DOHH2 (cell line): ENCODE measurements around the gene GNG12.

Experiments used
- H3F3A ChIP-seq: fragments of 200-600 bp; sonication (generic), shearing (Covaris generic); 2 replicates; pipeline ENCODE4 v1.6.0; 2016; ENCODE audit warnings: antibody characterized with exemption, mild to moderate bottlenecking; ENCODE audit not compliant: control insufficient read depth, insufficient read depth
- H3K27ac ChIP-seq: fragments of 200-600 bp; sonication (generic); 2 replicates; pipeline ENCODE4 v1.5.1; 2014; ENCODE audit warnings: low read depth, mild to moderate bottlenecking, low read length, moderate library complexity
- H3K27me3 ChIP-seq: fragments of 200-600 bp; sonication (generic); 2 replicates; pipeline ENCODE4 v1.6.1; 2014; ENCODE audit warnings: mild to moderate bottlenecking, low read length, mixed read lengths; ENCODE audit not compliant: control insufficient read depth
- H3K36me3 ChIP-seq: fragments of 200-600 bp; sonication (generic); 2 replicates; pipeline ENCODE4 v1.6.1; 2014; ENCODE audit warnings: mild to moderate bottlenecking, low read length, moderate library complexity, mixed read lengths; ENCODE audit not compliant: control insufficient read depth
- H3K4me1 ChIP-seq: fragments of 200-600 bp; sonication (generic); 2 replicates; pipeline ENCODE4 v1.6.1; 2014; ENCODE audit warnings: mild to moderate bottlenecking, low read length, mixed read lengths; ENCODE audit not compliant: control insufficient read depth
- H3K4me2 ChIP-seq: fragments of 200-600 bp; sonication (generic); 2 replicates; pipeline ENCODE4 v1.6.0; 2014; ENCODE audit warnings: mild to moderate bottlenecking, low read length, moderate library complexity
- H3K4me3 ChIP-seq: fragments of 200-600 bp; sonication (generic); 2 replicates; pipeline ENCODE4 v1.5.1; 2014; ENCODE audit warnings: mild to moderate bottlenecking, low read length, mixed read lengths
- H3K79me2 ChIP-seq: fragments of 200-600 bp; sonication (generic); 2 replicates; pipeline ENCODE4 v1.6.1; 2014; ENCODE audit warnings: mild to moderate bottlenecking, low read length, mixed read lengths; ENCODE audit not compliant: control insufficient read depth
- H3K9me2 ChIP-seq: fragments of 200-600 bp; sonication (generic); replicated peaks from 2 replicates; pipeline ENCODE4 v1.6.1; 2014; ENCODE audit warnings: mild to moderate bottlenecking, low read length, mixed read lengths; ENCODE audit not compliant: control insufficient read depth
- H3K9me3 ChIP-seq: fragments of 200-600 bp; sonication (generic); 2 replicates; pipeline ENCODE4 v1.6.1; 2014; ENCODE audit warnings: antibody characterized with exemption, low read length, mixed read lengths; ENCODE audit not compliant: control insufficient read depth, insufficient read depth
- H4K20me1 ChIP-seq: fragments of 200-600 bp; sonication (generic); 2 replicates; pipeline ENCODE4 v1.6.0; 2014; ENCODE audit warnings: low read depth, mild to moderate bottlenecking, antibody characterized with exemption, low read length, moderate library complexity; ENCODE audit not compliant: control insufficient read depth, insufficient read depth
- EZH2phosphoT487 ChIP-seq: fragments of 200-600 bp; sonication (generic); IDR thresholded peaks from 2 replicates; pipeline ENCODE4 v1.6.1; 2017; ENCODE audit warnings: borderline replicate concordance, mild to moderate bottlenecking, antibody characterized with exemption, low read length, moderate library complexity, mixed read lengths
- TF ChIP-seq, protein P1 (sequence below): fragments of 200-600 bp; sonication (generic); IDR thresholded peaks from one replicate; pipeline ENCODE4 v1.5.1; 2014; ENCODE audit warnings: antibody characterized with exemption, mild to moderate bottlenecking, low read depth, low read length; ENCODE audit not compliant: poor library complexity, severe bottlenecking

Gene GNG12

DNA sequence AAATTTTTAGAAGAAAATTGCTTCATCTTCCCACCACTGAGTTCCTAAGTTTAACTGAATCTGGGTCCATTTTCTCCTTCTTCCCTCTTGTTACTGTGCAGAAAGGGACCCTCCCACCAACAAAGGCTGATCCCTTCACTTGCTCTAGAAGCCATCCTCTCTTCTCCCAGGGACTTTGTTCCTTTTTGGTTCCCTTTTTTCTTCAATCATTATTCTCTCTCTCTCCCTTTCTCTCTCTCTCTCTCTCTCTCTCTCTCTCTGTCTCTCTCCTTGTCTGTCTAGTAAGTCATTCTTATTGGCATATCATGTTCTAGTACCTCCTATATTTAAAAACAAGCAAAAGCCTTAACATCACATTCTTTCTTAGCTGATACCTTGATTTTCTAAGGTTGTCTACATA, 180.0 kb downstream of the GNG12 start:
- H3K9me2 ChIP-seq, result no peaks in the 10 kb centered on the region
- no peak overlapping the region for H3K27ac ChIP-seq
- TF ChIP-seq, protein P1, sequence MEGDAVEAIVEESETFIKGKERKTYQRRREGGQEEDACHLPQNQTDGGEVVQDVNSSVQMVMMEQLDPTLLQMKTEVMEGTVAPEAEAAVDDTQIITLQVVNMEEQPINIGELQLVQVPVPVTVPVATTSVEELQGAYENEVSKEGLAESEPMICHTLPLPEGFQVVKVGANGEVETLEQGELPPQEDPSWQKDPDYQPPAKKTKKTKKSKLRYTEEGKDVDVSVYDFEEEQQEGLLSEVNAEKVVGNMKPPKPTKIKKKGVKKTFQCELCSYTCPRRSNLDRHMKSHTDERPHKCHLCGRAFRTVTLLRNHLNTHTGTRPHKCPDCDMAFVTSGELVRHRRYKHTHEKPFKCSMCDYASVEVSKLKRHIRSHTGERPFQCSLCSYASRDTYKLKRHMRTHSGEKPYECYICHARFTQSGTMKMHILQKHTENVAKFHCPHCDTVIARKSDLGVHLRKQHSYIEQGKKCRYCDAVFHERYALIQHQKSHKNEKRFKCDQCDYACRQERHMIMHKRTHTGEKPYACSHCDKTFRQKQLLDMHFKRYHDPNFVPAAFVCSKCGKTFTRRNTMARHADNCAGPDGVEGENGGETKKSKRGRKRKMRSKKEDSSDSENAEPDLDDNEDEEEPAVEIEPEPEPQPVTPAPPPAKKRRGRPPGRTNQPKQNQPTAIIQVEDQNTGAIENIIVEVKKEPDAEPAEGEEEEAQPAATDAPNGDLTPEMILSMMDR, result no peak
- TF ChIP-seq EZH2phosphoT487, result no peak
- H3K79me2 ChIP-seq, result no peaks in the 10 kb centered on the region
- H3F3A ChIP-seq, result no peaks in the 10 kb centered on the region
- H3K9me3 ChIP-seq, result no peaks in the 10 kb centered on the region
- no peak overlapping the region for H3K4me3 ChIP-seq
- H3K4me1 ChIP-seq, result no peaks in the 10 kb centered on the region
- no peaks in the 10 kb centered on the region for H3K36me3 ChIP-seq
- H3K4me2 ChIP-seq, result no peak overlapping the region
- no peaks in the 10 kb centered on the region for H4K20me1 ChIP-seq
- peaks cover 7% of the 10 kb centered on the region for H3K27me3 ChIP-seq

DNA sequence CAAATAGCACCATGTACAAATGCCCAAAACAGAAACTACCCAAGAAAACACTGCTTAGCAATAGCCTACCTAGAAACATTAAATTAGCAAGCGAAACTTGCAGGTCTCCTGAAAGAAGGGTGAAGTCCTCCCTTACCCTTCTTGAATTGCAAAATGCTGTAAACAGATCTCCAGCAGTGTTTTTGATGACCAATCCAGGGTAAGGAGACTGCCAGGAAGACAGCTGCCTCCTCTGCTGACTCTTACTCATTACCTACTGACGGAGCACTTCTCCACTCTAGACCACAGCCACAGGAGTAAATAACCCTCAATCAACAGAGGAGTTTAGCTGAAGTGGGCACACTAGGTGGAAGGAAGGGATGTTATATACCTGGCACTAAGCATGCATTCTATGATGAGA, 180.5 kb downstream of the GNG12 start:
- Histone ChIP-seq H3K36me3 (no peaks in the 10 kb centered on the region), H3K27me3 (peaks cover 7% of the 10 kb centered on the region; the same call in 1 of the 2 replicates), H3K9me3 (no peaks in the 10 kb centered on the region), H4K20me1 (no peaks in the 10 kb centered on the region), H3K4me2 (no peak overlapping the region), H3K9me2 (no peaks in the 10 kb centered on the region), H3K4me3 (no peak overlapping the region), H3K4me1 (no peaks in the 10 kb centered on the region), H3K79me2 (no peaks in the 10 kb centered on the region), H3K27ac (no peak overlapping the region), H3F3A (no peaks in the 10 kb centered on the region)
- TF ChIP-seq, protein P1, result no peak
- TF ChIP-seq EZH2phosphoT487, result no peak
